ENCODE measurements around the gene ZNF57. TPM values are rescaled to one million over a fixed set of nuclear protein-coding genes. Genes with fewer than 3 reads are reported as not detected.
A peak's percentile ranks its signal among the peaks of the same experiment; 100 is the strongest.

ZNF57 gene
- total and polyA plus RNA-seq, 3 donors from 2014 or later, result 21.9 to 27.0 (median 26.4) TPM

DNA sequence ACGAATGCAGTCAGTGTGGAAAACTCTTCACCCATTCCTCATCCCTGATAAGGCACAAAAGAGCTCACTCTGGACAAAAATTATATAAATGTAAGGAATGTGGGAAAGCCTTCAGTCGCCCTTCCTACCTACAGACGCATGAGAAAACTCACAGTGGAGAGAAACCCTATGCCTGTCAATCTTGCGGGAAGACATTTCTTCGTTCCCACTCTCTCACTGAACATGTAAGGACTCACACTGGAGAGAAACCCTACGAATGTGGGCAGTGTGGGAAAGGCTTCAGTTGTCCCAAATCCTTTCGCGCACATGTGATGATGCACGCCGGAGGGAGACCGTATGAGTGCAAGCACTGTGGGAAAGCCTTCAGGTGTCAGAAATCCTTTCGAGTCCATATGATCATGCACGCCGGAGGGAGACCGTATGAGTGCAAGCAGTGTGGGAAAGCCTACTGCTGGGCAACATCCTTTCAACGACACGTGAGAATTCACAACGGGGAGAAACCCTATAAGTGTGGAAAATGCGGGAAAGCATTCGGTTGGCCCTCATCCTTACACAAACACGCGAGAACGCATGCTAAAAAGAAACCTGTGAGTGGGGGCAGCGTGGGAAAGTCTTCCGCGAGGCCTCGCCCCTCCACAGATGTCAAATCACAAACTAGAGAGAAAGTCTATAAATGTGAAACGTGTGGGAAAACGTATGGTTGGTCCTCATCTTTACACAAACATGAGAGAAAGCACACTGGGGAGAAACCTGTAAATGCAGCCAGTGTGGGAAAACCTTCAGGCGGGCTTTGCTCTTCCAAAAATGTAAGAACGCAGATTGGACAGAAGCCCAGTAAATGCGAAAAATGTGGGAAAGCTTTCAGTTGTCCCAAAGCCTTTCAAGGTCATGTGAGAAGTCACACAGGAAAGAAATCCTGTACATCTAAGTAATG lies 23.1 kb upstream of the ZNF57 start:
- Histone ChIP-seq H3K9me3 (no peaks in the 10 kb centered on the region), H3K4me1 (no peaks in the 10 kb centered on the region), H3K27ac (no peak overlapping the region), H3K4me3 (no peak overlapping the region), H3K27me3 (no peaks in the 10 kb centered on the region), H3K36me3 (ENCODE audit: low read depth, missing control alignments) (no peaks in the 10 kb centered on the region)
- intact Hi-C loops (cut with DNase I; ENCODE audit: low total_unique reads), result no loop called here
- no peak for TF ChIP-seq POLR2A (IDR thresholded peaks at IDR 0.05)
- TF ChIP-seq, protein P1, sequence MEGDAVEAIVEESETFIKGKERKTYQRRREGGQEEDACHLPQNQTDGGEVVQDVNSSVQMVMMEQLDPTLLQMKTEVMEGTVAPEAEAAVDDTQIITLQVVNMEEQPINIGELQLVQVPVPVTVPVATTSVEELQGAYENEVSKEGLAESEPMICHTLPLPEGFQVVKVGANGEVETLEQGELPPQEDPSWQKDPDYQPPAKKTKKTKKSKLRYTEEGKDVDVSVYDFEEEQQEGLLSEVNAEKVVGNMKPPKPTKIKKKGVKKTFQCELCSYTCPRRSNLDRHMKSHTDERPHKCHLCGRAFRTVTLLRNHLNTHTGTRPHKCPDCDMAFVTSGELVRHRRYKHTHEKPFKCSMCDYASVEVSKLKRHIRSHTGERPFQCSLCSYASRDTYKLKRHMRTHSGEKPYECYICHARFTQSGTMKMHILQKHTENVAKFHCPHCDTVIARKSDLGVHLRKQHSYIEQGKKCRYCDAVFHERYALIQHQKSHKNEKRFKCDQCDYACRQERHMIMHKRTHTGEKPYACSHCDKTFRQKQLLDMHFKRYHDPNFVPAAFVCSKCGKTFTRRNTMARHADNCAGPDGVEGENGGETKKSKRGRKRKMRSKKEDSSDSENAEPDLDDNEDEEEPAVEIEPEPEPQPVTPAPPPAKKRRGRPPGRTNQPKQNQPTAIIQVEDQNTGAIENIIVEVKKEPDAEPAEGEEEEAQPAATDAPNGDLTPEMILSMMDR (IDR thresholded peaks at IDR 0.05), result no peak
- no peak for DNase-seq
- 91% methylated on average over 32 of the region's 32 CpGs for WGBS, 2 donors

DNA sequence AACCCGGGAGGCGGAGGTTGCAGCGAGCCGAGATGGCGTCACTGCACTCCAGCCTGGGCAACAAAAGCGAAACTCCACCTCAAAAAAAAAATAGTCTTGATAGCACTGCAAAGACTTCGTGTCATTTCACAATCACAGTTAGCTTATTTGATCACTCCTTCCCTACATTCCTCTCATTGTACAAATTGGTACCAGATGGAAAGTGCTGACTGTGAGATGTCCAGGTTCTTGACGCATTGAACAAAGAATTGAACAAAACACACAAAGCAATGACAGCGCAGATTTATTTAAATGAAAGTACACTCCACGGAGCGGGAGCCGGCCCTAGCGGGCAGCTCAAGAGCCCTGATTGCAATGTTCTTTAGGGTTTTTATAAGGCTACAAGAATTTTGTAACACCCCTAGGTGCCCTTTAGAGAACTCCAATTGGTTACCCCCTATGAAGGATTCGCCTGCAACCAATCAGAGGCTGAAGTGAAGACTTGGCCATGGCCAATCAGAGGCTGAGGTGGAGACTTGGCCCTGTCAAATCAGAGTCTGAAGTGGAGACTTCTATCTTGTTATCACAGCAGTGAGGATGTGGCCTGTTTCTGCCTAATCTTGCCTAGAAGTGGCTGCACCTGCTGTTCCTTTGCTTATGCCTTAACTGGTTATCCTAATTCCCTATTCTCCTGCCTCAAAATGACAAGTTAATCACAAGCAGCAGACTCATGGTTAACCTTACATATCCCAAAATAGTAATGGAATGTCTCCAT lies 16.9 kb upstream of the ZNF57 start:
- peak; percentile 63 for DNase-seq
- Histone ChIP-seq H3K27me3 (no peaks in the 10 kb centered on the region), H3K27ac (no peak overlapping the region), H3K4me1 (peaks cover 8% of the 10 kb centered on the region), H3K9me3 (no peaks in the 10 kb centered on the region), H3K4me3 (no peak overlapping the region), H3K36me3 (ENCODE audit: low read depth, missing control alignments) (no peaks in the 10 kb centered on the region)
- intact Hi-C loops (cut with DNase I; ENCODE audit: low total_unique reads), result loop anchor here (10.0 kb wide), 1 partner anchor 239 kb away; no protein-coding TSS in a partner anchor
- 68 to 77% methylated on average over 14 of the region's 14 CpGs for WGBS, 2 donors
- TF ChIP-seq POLR2A (IDR thresholded peaks at IDR 0.05), result no peak
- TF ChIP-seq, protein P1 (IDR thresholded peaks at IDR 0.05), result no peak

DNA sequence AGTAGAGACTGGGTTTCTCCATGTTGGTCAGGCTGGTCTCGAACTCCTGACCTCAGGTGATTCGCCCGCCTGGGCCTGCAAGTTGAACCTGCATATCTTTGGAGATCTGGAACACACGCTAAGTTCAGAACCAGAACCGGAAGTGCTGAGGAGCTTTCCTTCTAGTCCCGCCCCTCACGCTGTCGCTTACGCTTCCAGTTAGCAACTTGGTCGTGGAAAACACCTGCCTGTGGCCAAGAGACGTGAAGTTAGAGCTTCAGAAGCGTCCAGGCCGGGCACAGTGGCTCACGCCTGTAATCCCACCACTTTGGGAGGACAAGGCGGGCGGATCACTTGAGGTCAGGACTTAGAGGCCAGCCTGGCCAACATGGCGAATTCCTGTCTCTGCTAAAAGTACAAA lies 15.0 kb upstream of the ZNF57 start:
- no peaks in the 10 kb centered on the region for H3K36me3 ChIP-seq (ENCODE audit: low read depth, missing control alignments)
- no peaks in the 10 kb centered on the region for H3K27me3 ChIP-seq
- WGBS, 2 donors, result 64 to 70% methylated on average over 15 to 17 of the region's 17 CpGs
- peaks cover 8% of the 10 kb centered on the region for H3K4me1 ChIP-seq
- H3K4me3 ChIP-seq, result peak overlapping the region in 1 of 2 donors; percentile 32
- no peak overlapping the region for H3K27ac ChIP-seq
- no peaks in the 10 kb centered on the region for H3K9me3 ChIP-seq
- DNase-seq, result no peak
- intact Hi-C loops (cut with DNase I; ENCODE audit: low total_unique reads), result loop anchor here (10.0 kb wide), 1 partner anchor 241 kb away; no protein-coding TSS in a partner anchor
- TF ChIP-seq, protein P1 (IDR thresholded peaks at IDR 0.05), result no peak
- no peak for TF ChIP-seq POLR2A (IDR thresholded peaks at IDR 0.05)

DNA sequence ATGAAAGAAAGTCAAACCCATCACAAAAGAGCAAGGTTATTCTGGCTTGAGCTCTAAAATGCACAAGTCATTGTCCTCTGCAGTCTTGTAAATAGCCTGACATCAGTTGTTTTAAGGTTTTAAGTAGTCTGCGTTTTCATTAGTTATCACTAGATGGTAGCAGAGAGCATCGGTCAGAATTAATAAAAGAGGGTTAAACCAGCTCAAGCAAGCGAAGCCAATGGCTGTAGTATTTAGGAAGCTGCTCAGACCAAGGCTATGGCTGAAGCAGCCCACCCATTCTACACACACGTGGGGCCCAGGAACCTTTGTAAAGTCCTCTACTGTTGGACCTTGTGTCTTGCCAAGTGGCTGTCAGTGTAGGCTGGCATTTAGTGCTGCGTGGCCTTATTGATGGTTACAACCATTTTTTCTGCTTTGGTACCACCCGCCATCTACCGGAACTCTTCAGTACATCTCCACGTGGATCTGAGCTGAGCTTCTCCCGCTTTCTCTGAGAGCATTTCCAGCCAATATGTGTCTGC lies 13.3 kb upstream of the ZNF57 start:
- Histone ChIP-seq H3K36me3 (ENCODE audit: low read depth, missing control alignments) (no peaks in the 10 kb centered on the region), H3K4me1 (peaks cover 8% of the 10 kb centered on the region), H3K27me3 (no peaks in the 10 kb centered on the region), H3K4me3 (no peak overlapping the region), H3K9me3 (no peaks in the 10 kb centered on the region), H3K27ac (peak overlapping the region in 1 of 2 donors; percentile 43)
- WGBS, 2 donors, result 15 to 22% methylated on average over 9 of the region's 9 CpGs
- intact Hi-C loops (cut with DNase I; ENCODE audit: low total_unique reads), result loop anchor here (10.0 kb wide), 1 partner anchor 243 kb away; no protein-coding TSS in a partner anchor
- peak; percentile 32 for DNase-seq
- TF ChIP-seq, protein P1 (IDR thresholded peaks at IDR 0.05), result peak; percentile 40 to 66 (median 63)
- TF ChIP-seq POLR2A (IDR thresholded peaks at IDR 0.05), result no peak
